LoVo (cell line): Measurements from ENCODE around the gene TRAPPC8.

Experiments used
- DNase-seq: peaks from one replicate; pipeline ENCODE4 v3.0.0-alpha.2; 2016; ENCODE audit warnings: low spot score

The TRAPPC8 gene

GRCh38 chr18:31791817-31792579, 150.9 kb downstream of the TRAPPC8 start:
- no peak for DNase-seq

GRCh38 chr18:31789409-31789808, 153.5 kb downstream of the TRAPPC8 start:
- no peak for DNase-seq

GRCh38 chr18:31783059-31783458, 159.9 kb downstream of the TRAPPC8 start:
- no peak for DNase-seq
